UCSD-AML1 (cell line): Measurements from ENCODE around the gene GASK1A.

Experiments
- DNase-seq: peaks from one replicate; lab custom pipeline; 2025; ENCODE audit not compliant: unreplicated experiment; lab: John Stamatoyannopoulos, UW

Gene GASK1A

DNA sequence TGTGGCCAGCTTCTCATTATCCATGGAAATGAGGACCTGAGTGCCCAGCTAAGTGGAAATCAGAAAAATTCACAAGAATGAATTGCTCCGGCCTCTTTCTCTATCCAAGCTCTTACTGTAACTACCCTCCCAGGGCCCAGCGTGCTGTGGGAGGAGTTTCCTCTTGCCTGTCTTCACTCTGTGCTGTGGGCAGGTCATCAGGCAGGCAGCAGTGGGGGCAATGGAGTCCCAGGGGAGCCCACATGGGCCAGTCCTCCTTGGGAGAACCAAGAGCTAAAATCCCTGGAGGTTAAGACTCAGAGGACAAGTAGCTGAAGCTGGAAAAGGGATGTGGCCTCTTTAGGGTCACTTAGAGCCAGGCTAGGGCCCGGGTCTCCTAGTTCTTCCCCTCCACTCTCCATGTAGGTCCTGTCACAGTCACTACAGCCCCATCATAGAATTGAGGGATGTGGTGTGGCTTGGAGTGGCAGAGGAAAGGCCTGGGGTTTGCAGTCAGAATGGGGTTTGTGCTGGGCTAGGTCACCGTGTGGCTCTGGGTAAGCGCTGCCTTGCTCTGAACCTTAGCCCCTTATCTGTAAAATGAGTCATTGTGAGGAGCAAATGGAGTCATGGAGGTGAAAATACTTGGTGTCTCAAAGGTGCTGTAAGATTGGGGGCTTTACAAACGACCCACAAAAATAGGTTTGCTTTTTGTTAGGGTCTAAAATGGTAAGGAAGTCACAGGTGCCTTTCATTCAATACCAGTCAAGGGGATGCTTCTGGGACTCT lies 3.7 kb downstream of the GASK1A start:
- DNase-seq, result no peak

GRCh38 chr3:42983927-42984326 lies 4.8 kb downstream of the GASK1A start:
- no peak for DNase-seq

DNA sequence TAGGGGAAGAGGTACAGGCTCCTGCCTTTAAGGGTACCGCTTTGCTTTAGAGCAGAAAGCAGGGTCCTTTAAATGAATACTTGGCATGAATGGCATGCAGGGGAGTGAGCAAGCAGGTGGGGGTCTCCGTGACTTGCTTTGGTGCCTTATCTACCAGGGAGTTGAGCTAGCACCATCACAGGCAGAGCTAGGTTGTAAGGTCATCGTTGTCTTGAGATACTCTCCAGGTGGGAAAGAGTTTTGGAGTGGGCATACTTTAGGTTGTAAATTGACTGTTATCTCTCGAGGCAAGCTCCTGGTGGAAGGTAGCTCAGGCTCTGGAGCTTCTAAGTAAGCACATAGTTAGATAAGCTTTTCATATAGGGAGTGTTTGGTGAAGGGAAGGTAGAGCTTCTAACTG lies 5.6 kb downstream of the GASK1A start:
- no peak for DNase-seq

DNA sequence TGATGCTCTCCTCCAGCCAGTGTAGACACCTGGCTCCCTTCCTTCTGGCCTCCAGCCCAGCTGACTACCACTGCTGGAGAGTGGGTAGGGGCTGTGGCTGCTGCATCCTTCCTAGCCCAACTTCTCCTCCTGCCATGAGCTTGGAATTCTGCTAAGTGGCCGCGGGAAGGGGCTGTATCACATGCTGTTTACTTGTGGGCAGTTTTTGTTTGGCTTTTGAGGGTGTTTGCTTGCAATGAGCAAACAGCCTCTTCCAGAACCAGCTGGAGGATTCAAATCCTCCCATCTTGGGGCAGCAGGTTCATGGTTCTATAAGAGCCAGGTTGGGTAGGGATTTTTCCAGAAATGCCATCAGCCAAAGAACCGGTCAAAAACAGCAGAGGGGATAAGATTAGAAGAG lies 9.0 kb downstream of the GASK1A start:
- DNase-seq, result no peak

DNA sequence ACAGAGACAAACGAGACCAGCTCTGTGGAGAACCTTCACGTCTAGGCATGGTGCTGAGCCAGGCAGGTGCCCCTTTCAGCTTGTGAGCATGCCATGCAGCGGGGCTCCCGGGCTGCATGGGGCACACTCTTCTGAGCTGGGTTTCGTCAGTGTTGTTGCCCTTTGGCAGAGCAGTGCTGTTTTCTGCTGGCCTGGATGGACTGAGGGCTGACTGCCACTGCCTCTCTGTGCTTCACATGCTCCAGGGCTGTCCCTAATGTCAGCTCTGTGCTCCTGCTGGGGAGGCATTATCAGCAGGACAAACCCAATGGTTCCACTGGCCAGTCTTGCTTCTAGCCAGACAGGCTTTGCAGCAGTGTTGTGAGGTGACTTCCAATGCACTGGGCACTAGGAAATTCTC lies 9.5 kb downstream of the GASK1A start:
- DNase-seq, result no peak

DNA sequence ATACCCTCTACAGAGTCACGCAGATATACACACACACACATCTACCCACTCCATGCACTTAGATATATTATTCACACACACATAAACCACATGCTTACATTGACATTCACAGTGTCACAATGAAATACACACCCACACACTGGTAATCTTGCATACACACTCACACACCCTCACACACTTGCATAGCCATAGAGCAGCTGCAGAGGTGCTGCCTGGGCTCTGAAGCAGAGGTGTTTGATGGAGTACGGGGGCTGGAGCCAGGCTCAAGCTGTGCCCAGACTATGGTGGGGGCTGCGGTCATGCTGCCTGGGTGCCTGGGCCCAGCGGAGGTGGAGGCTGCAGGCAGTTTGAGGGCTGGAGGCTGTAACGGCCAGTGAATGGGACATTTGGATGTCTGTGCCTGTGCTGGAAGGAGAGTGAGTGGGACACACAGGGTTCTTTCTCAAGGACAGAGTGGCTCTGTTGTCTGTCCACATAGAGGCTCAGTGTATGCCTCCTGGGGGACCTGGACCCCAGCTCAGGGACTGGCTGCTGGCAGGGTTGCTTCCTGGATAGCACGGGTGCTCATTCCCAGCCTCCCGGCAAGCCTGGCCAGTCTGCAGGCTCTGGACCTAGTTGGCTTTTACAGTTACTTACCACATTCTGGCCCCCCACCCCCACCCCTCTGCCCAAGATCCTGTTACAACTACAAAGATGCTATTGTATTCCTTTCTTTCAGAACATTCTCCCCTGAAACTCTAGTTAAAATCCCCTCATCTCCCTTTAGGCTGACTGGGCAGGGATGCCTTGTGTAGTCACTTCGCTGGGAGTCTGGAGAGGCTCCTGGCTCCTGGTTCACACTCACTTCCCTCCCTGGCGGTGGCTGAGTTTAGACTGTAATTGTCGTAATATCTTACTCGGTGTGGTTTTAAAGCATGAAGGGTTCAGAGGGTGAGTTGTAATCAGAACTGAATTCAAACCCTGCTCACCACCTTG lies 12.5 kb downstream of the GASK1A start:
- DNase-seq, result no peak

DNA sequence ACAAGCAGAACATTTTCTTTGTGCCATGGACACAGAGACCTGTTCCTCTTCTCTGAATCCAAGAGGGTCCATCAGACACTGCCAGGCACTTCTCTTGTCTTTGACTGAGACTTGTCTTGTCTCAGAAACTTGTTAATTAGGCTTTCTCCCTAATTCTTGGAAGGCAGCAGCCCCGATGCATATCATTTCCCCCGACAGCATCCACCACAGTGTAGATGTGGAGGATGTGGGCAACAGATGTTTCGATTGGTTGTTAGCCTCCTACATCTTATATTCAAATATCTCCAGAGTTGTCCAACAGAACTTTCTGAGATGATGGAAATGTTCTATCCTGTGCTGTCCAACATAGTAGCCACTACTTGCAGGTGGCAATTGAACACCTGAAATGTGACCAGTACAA lies 15.5 kb downstream of the GASK1A start:
- DNase-seq, result no peak

DNA sequence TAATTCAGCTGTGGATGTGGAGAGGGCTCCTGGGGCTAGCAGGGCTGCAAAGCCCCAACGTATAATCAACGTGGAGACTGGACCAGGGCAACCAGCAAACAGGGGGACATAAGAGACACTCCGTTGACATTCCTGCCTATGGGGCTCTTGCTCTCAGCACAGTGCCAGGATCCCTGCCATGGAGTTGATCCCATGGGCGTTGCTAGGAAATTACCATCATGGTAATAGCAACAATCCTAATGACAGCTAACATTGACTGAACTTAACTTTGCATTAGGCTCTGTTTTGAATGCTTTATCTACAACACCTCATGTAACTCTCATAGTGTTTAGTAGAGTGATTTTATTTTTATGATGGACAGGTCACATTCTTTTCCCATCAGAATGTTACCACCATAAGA lies 16.9 kb downstream of the GASK1A start:
- DNase-seq, result no peak

- DNase-seq, result no peak
Observed at GRCh38 chr3:42996633-42997075, 17.5 kb downstream of the GASK1A start.

DNA sequence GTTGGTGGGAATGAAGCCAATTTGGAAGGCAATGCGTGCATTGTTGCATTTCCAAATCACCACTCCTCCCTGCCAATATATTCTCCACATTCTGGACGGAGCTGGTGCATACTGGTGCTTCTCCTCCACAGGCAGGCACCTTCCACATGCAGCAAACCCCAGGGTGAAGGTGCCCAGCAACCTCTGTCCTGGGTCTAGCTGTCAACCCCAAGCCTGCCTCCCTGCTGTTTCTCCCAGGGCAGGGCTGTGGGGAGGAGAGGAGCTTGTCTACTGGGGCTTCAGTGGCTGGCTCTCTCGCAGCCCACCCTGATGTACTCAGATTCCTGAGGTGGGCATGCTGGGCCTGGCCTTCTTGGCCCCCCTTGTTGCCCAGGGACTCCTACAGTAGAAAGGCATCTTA lies 20.1 kb downstream of the GASK1A start:
- DNase-seq, result no peak

GRCh38 chr3:42999632-43000031 lies 20.5 kb downstream of the GASK1A start:
- no peak for DNase-seq

DNA sequence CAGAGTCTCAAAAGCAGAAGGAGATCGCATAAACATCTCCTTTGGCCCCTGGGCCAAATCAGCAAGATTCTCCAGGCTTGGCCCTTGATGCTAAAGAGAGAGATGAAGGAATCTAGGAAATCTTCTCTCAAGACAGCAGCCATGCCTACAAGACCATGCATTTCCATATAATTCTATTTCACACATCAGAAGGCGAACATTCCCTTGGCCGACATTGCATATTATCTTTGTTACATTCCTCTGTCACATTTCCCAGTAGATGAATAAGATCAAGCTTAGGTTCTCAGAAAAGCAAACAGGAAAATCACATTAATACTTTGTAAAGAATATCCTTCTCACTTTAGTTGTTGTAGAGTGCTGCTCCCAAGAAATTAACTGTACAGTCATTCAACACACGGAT lies 21.3 kb downstream of the GASK1A start:
- no peak for DNase-seq

- no peak for DNase-seq
Observed at GRCh38 chr3:43001094-43001553, 22.0 kb downstream of the GASK1A start.

DNA sequence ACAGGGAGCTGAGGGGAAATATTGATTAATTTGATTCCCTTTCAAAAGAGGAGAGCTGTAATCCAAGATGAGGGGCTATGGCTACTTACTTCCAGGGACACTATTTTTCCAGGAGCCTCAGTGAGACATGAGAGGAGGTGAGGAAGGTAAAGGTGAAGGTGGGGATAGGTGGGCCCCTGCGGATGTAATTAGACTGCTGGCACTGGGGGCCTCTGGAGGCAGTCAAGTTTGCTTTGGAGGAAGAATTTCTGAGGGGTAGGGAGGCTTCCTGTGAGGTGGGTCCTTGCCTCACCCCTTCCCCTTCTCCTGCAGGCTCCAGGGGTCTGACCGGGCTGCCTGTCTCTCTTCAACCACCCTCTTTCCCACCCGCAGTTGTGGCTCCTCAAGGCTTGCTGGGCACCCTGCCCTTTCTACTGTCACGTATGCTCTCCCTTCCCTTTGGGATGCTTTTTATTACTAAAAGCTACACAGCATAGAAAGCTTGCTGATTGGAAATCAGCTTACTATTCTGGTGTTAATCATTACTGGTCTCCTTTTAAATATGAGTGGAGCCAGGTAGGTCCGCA lies 22.5 kb downstream of the GASK1A start:
- DNase-seq, result no peak

DNA sequence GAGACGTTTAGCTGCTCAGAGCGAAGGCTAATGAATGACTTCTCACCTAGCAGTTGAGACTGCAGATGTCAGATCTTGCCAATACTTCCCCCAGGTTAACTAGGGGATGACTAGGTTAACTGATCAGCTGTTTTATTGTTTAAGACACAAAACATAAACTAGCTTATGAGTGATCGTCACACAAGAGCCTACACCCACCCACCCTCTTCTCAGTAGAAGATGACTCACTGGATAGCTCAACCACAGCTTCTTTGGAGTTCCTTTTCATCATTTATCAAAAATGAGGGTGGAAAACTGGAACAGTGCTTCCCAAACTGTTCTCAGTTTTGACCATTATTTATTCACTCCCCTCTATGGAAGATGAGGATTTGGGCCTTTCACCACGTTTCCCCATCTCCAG lies 25.2 kb downstream of the GASK1A start:
- no peak for DNase-seq

DNA sequence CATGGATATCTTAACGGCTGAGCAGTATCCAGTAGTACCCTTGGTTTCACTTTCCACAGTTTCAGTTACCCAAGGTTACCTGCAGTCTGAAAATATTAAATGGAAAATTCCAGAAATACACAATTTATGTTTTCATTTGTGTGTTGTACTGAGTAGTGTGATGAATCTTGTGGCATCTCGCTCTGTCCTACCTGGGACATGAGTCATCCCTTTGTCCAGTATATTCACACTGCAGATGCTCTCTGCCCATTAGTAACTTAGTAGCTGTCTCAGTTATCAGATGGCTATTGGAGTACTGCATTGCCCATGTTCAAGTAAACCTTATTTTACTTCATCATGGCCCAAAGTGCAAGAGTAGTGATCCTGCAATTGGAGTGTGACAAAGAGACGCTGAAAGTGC lies 26.1 kb downstream of the GASK1A start:
- DNase-seq, result no peak

DNA sequence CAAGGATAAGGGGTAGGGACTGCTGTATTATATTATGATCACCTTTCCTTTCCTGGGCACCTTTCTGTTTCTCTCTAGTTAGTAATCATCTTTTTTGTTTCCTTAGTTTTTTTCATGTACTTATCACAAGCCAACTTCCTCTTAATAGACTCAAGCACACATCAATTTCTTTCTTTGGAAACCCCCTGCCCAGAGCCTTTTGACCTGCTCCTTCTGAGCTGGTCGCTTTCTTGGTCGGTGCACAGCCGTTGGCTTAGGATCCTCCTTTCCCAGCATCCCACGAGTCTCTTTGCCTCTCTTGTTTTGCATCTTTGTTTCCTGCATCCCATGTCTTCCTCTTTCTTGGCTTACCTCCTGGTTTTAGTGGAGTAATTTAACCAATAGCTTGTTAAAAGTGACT lies 26.9 kb downstream of the GASK1A start:
- no peak for DNase-seq

- no peak for DNase-seq
Observed at GRCh38 chr3:43006825-43007224, 27.7 kb downstream of the GASK1A start.

GRCh38 chr3:43009547-43009946 lies 30.4 kb downstream of the GASK1A start:
- no peak for DNase-seq

- no peak for DNase-seq
Observed at GRCh38 chr3:43010638-43011037, 31.5 kb downstream of the GASK1A start.

DNA sequence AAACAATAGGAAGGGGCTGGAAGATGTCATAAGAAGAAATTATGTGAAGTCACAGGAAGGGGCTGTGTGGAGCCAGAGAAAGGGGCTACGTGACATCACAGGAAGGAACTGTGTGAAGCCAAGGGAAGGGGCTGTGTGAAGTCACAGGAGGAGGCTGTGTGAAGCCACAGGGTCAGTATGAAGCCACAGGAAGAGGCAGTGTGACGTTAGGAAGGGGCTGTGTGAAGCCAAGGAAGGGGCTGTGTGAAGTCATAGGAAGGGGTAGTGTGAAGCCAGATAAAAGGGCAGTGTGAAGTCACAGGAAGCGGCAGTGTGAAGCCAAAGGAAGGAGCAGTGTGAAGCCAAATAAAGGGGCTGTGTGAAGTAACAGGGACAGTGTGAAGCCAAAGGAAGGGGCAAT lies 32.5 kb downstream of the GASK1A start:
- DNase-seq, result no peak

DNA sequence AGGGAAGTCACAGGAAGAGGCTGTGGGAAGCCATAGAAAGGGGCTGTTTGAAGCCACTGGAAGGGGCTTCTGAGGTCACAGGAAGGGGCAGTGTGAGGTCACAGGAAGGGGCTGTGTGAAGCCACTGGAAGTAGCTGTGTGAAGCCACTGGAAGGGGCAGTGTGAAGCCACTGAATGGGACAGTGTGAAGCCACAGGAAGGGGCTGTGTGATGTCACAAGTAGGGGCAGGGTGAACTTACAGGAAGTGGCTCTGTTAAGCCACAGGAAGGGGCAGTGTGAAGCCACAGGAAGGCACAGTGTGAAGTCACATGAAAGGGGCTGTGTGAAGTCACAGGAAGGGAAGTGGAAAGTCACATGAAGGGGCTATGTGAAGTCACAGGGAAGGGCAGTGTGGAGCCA lies 33.1 kb downstream of the GASK1A start:
- no peak for DNase-seq
